Inflammatory macrophage treated with lipopolysaccharide for 4 hours (primary cell): ENCODE measurements around the gene PABPC1L2B.
"Not testable (repeated sequence)": the region's sequence is repeated elsewhere in the genome, so short reads cannot be mapped to it uniquely, and the experiment has no call there.

Experiments
- DNase-seq: peaks from one replicate; pipeline ENCODE4 v3.0.0-alpha.2; 2020

PABPC1L2B gene

DNA sequence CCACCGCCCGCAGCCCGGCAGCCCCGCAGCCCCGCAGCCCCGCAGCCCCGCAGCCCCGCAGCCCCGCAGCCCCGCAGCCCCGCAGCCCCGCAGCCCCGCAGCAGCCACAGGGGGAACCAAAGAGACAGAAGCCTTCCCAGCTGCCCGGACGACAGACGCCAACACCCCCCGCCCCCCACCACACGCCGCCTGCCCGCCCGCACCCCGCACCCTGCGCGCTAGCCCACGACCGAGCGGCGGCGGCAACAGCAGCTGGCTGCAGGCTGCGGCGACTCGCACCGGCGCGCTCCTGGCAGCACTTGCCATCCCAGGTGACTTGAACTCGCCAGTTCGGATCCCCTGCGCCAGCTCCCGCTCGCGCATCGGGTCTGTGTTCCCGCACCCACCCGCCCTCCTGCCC lies at the start of gene PABPC1L2B:
TSS of gene PABPC1L2B (plus strand) at position 207 of the 400 bp plus-strand sequence. CDS start 704 bp downstream, outside the sequence.
- not testable (repeated sequence) for DNase-seq

DNA sequence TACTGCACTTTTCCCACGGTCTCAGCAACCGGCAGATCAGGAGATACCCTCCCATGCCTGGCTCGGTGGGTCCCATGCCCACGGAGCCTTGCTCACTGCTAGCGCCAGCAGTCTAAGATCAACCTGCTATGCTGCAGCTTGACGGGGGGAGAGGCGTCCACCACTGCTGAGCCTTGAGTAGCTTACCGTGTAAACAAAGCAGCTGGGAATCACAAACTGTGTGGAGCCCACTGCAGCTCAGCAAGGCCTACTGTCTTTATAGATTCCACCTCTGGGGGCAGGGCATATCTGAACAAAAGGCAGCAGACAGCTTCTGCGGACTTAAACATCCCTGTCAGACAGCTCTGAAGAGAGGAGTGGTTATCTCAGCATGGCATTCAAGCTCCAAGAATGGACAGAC lies 42.8 kb upstream of the PABPC1L2B start:
- not testable (repeated sequence) for DNase-seq

DNA sequence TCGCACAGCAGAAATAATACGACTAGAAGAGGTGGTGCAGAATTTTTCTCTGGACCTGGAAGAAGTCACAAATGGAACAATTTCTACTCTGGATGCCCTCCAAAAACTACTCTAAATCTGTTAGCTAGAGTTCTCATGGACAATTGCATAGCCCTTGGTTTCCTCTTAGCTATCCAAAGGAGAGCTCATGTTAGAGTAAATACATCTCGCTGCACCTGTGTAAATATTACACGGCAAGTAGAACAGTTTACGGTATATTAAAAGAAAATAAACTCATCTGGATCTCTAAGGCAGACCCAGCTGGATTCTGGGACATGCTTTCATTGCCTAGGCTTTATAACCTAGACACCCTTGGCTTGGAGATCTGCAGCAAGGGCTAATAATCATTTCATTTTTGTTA lies 30.9 kb upstream of the PABPC1L2B start:
- not testable (repeated sequence) for DNase-seq

DNA sequence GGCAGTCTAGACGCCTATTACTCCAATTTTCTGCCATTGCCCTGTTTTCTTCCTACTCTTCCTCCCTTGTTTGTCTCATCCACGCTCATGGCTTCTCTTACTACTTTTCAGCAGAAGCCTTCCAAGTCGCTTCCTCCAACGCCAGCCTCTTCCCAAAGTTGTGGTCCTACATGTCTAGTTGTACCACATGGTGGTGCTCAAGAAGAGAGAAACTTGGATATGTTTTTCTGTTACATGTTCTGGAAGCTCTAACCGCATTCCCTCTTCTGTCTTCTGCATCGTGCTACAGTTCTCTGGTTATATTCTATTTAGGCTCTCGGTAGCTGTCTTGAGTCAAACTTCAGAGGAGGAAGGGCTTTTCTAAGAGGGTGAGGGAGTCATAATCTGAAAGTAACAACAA lies 27.9 kb upstream of the PABPC1L2B start:
- DNase-seq, result not testable (repeated sequence)

DNA sequence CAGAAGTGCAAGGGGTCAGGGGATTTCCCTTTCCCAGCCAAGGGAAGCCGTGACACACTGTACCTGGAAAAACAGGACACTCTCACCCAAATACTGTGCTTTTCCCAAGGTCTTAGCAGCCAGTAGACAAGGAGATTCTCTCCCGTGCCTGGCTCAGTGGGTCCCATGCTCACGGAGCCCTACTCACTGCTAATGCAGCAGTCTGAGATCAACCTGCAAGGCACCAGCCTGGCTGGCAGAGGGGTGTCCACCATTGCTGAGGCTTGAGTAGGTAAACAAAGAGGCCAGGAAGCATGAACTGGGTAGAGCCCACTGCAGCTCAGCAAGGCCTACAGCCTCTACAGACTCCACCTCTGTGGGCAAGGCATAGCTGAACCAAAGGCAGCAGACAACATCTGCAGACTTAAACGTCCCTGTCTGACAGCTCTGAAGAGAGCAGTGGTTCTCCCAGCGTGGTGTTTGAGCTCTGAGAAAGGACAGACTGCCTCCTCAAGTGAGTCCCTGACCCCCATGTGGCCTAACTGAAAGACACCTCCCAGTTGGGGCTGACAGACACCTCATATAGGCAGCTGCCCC lies 21.8 kb upstream of the PABPC1L2B start:
- DNase-seq, result not testable (repeated sequence)

DNA sequence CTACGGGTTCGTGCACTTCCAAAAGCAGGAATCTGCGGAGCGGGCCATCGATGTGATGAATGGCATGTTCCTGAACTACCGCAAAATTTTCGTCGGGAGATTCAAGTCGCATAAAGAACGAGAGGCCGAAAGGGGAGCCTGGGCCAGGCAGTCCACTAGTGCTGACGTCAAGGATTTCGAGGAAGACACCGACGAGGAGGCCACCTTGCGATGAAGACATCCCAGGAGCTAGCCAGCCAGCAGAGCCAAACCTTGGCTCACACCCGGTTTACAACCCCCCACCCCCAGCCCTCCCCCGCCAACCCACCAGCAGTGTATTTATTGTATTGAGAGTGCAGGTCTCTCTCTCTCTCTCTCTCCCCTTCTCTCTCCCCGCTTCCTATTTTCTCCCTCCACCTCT lies 1.3 kb downstream of the PABPC1L2B start:
- not testable (repeated sequence) for DNase-seq

DNA sequence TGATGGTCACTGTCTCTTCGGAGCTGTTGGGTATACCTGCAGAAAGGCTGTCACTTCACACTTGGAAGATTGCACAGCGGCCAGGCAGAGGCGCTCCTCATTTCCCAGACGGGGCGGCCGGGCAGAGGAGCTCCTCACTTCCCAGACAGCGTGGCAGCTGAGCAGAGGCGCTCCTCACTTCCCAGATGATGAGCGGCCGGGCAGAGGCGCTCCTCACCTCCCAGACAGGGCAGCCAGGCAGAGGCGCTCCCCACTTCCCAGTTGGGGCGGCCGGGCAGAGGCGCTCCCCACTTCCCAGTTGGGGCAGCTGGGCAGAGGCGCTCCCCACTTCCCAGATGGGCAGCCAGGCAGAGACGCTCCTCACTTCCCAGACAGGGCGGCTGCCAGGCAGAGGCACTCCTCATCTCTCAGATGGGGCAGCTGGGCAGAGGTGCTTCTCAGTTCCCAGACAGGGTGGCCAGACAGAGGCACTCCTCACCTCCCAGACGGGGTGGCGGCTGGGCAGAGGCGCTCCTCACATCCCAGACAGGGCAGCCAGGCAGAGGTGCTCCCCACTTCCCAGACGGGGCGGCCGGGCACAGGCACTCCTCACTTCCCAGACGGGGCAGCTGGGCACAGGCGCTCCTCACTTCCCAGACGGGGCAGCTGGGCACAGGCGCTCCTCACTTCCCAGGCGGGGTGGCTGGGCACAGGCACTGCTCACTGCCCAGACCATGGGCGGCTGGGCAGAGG lies 18.8 kb downstream of the PABPC1L2B start:
- DNase-seq, result no peak

DNA sequence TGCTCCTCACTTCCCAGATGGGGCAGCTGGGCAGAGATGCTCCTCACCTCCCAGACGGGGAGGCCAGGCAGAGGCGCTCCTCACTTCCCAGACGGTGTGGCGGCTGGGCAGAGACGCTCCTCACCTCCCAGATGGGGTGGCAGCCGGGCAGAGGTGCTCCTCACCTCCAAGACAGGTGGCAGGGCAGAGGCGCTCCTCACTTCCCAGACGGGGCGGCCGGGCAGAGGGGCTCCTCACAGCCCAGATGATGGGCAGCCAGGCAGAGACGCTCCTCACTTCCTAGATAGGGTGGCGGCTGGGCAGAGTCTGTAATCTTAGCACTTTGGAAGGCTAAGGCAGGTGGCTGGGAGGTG lies 19.3 kb downstream of the PABPC1L2B start:
- DNase-seq, result not testable (repeated sequence)

DNA sequence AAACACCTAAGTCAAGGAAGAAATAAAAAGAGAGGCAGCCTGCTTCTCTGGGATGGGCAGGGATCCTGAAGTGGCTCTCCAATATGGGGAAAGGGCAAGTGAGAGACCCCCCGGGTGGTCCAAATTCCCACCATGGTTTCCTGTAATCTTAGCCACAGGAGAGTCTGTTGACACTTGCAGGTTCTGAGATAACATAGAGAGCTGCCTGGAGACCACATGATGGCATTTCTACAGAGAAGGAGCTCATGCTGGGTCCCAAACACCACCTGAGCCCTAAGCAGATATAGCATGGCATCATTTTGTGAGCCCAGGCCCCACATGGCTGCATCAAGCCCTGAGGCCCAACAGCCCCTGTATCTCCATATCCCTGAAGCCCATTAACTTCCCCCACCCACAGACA lies 26.1 kb downstream of the PABPC1L2B start:
- DNase-seq, result no peak
